K562 (cell line): Measurements from ENCODE around the gene ARL11. TPM values are rescaled to one million over a fixed set of nuclear protein-coding genes. Genes with fewer than 3 reads are reported as not detected.

Experiments
- ATAC-seq: fragments of 200-7000 bp; cut with Tn5 transposase; 3 replicates; pipeline ENCODE4 v1.9.1; 2020; ENCODE audit warnings: moderate library complexity
- BruUV-seq: library from RNA; stranded (reverse); fragments of 400-500 nt; replicated peaks from 2 replicates; lab custom pipeline; 2021; lab: Mats Ljungman, UMichigan
- CTCF ChIA-PET: fragments of 300-600 bp; formaldehyde crosslinking; extraction: SDS; loops from one replicate; lab custom pipeline; 2021; ENCODE audit warnings: low intra/inter-chr PET ratio; lab: Yijun Ruan, JAX
- POLR2A ChIA-PET: fragments of 300-600, 350-650 bp; sonication (Branson Sonifier 250); formaldehyde crosslinking; extraction: SDS; loops from one replicate; lab custom pipeline; 2021; ENCODE audit warnings: antibody characterized with exemption, inconsistent platforms; lab: Yijun Ruan, JAX
- DNase-seq, 4 experiments: peaks; one replicate each; pipeline versions ENCODE4 v3.0.0 to v3.0.0-alpha.2; 2011 to 2018; ENCODE audit warnings: low spot score in 3 of 4, mixed read lengths in 3 of 4; ENCODE audit errors: extremely low read depth in 1 of 4
- FAIRE-seq: peaks from 2 replicates; lab custom pipeline; 2011; peaks lifted over from hg19 to GRCh38; lab: Jason Lieb, UNC
- H2AFZ ChIP-seq: 2 replicates; pipeline ENCODE4 v1.6.0; 2011; ENCODE audit warnings: low read depth, low read length, control low read depth, inconsistent platforms
- H3K27ac ChIP-seq: fragments of 200-600 bp; 3 replicates; pipeline ENCODE4 v1.8.0; 2011; ENCODE audit warnings: low read depth, mild to moderate bottlenecking, control low read depth, inconsistent platforms, low read length, moderate library complexity, mixed read lengths; ENCODE audit errors: extremely low read depth
- H3K27me3 ChIP-seq, 2 experiments: fragments of 300-600 bp in 1 of 2; 2 replicates in 1 of 2; 3 replicates in 1 of 2; pipeline versions ENCODE4 v1.6.0 to v1.8.0; 2011; ENCODE audit warnings: inconsistent platforms in 2 of 2, low read length in 2 of 2, mild to moderate bottlenecking in 1 of 2, mixed read lengths in 1 of 2, moderate library complexity in 1 of 2; ENCODE audit not compliant: control insufficient read depth in 2 of 2, insufficient read depth in 2 of 2
- H3K36me3 ChIP-seq: fragments of 300-600 bp; 3 replicates; pipeline ENCODE4 v1.8.0; 2011; ENCODE audit warnings: mild to moderate bottlenecking, low read length, inconsistent platforms; ENCODE audit not compliant: control insufficient read depth, insufficient read depth
- H3K4me1 ChIP-seq, 2 experiments: fragments of 200-600 bp in 1 of 2; replicated peaks in 1 of 2; 2 replicates in 1 of 2; 3 replicates in 1 of 2; pipeline versions ENCODE4 v1.5.1 to v1.8.0; 2011; ENCODE audit warnings: inconsistent platforms in 2 of 2, low read length in 2 of 2, mild to moderate bottlenecking in 1 of 2, mixed read lengths in 1 of 2, moderate library complexity in 1 of 2; ENCODE audit not compliant: control insufficient read depth in 2 of 2, insufficient read depth in 2 of 2
- H3K4me2 ChIP-seq: 2 replicates; pipeline ENCODE4 v1.6.1; 2011; ENCODE audit warnings: low read length, control low read depth, inconsistent platforms, mixed read lengths; ENCODE audit not compliant: insufficient read depth
- H3K4me3 ChIP-seq: fragments of 200-600 bp; sonication (generic), shearing (Covaris generic); 2 replicates; pipeline ENCODE4 v1.5.1; 2016; ENCODE audit warnings: control low read depth, inconsistent platforms
- H3K79me2 ChIP-seq: fragments of 200-600 bp; 3 replicates; pipeline ENCODE4 v1.8.0; 2011; ENCODE audit warnings: low read length, inconsistent platforms; ENCODE audit not compliant: control insufficient read depth, insufficient read depth
- H3K9ac ChIP-seq, 2 experiments: 2 replicates each; pipeline versions ENCODE4 v1.6.0 to v1.6.1; 2011; ENCODE audit warnings: low read depth in 2 of 2, low read length in 2 of 2, control low read depth in 1 of 2, inconsistent platforms in 1 of 2, mild to moderate bottlenecking in 1 of 2, mixed read lengths in 1 of 2; ENCODE audit not compliant: insufficient read depth in 1 of 2
- H3K9me1 ChIP-seq: one replicate; pipeline ENCODE4 v1.6.0; 2011; ENCODE audit warnings: inconsistent platforms, mild to moderate bottlenecking, low read length, moderate library complexity; ENCODE audit not compliant: control insufficient read depth, insufficient read depth
- H3K9me3 ChIP-seq: replicated peaks from 2 replicates; pipeline ENCODE4 v1.5.1; 2011; ENCODE audit warnings: low read depth, low read length, inconsistent platforms; ENCODE audit not compliant: control insufficient read depth, insufficient read depth
- H4K20me1 ChIP-seq: replicated peaks from 2 replicates; pipeline ENCODE4 v1.6.1; 2011; ENCODE audit warnings: low read length, inconsistent platforms, mixed read lengths; ENCODE audit not compliant: control insufficient read depth, insufficient read depth
- ATF1 ChIP-seq, 2 experiments: fragments of 450-650 bp in 1 of 2; IDR thresholded peaks; 2 replicates each; pipeline ENCODE4 v1.6.1; 2016; ENCODE audit warnings: missing compliant biosample characterization in 1 of 2, missing genetic modification characterization in 1 of 2
- EZH2 ChIP-seq: IDR thresholded peaks from 2 replicates; pipeline ENCODE4 v1.6.1; 2012; ENCODE audit warnings: low read depth, mild to moderate bottlenecking, inconsistent platforms, low read length, borderline replicate concordance
- MEF2D ChIP-seq: conservative IDR thresholded peaks from 2 replicates; pipeline ENCODE4 v1.6.1; 2016; ENCODE audit warnings: low read depth, missing genetic modification characterization, missing compliant biosample characterization
- ZNF57 ChIP-seq: fragments of 450-650 bp; formaldehyde crosslinking; IDR thresholded peaks from 2 replicates; pipeline ENCODE4 v1.4.0; 2020; ENCODE audit warnings: mild to moderate bottlenecking, moderate library complexity
- WGBS: fragments of 100-300 bp; shearing (Covaris generic); methylation state at CpG from one replicate; pipeline ENCODE4 v1.1.6; 2016; ENCODE audit warnings: low coverage, mixed read lengths; ENCODE audit not compliant: insufficient coverage; ENCODE audit errors: missing lambda C conversion rate; 5-methylcytosine and 5-hydroxymethylcytosine counted together
- in situ Hi-C: fragments of 300-500 bp; cut with MboI; formaldehyde crosslinking; loops from 4 replicates; pipeline ENCODE4 v1.15.0; 2018; ENCODE audit warnings: inconsistent platforms, mixed read lengths
- intact Hi-C: fragments of 100-400 bp; cut with micrococcal nuclease; formaldehyde crosslinking; loops from 2 replicates; pipeline ENCODE4 v1.14.2; 2022
- polyA plus RNA-seq, 8 experiments: library from polyadenylated mRNA; depleted of rRNA in 4 of 8; stranded (reverse) in 5 of 8; unstranded in 3 of 8; fragments of >200 nt; fragmentation: Nextera tagmentation in 2 of 8; fragmentation: Illumina TruSeq in 1 of 8; extraction: Ambion mirVana in 2 of 8; extraction: Trizol in 1 of 8; gene quantifications; 2 replicates each; pipeline versions ENCODE4 v1.2.1 to v1.2.3, GENCODE V29; 2011 to 2014; ENCODE audit warnings: inconsistent platforms in 1 of 8, missing spikeins in 1 of 8
- total RNA-seq, 7 experiments: library from RNA; depleted of rRNA in 6 of 7; stranded (reverse); fragments of >200 nt in 6 of 7; fragmentation: Illumina TruSeq in 2 of 7; extraction: Trizol in 2 of 7; gene quantifications; 2 replicates each; pipeline versions ENCODE4 v1.2.1 to v1.2.3, GENCODE V29; 2011 to 2021; ENCODE audit warnings: low replicate concordance in 1 of 7

The ARL11 gene
- total and polyA plus RNA-seq, 9 of the 15 experiments (the other 6 are each of a cell fraction or from before 2014, with no cell fraction given), result 0.18 to 0.87 (median 0.45) TPM

DNA sequence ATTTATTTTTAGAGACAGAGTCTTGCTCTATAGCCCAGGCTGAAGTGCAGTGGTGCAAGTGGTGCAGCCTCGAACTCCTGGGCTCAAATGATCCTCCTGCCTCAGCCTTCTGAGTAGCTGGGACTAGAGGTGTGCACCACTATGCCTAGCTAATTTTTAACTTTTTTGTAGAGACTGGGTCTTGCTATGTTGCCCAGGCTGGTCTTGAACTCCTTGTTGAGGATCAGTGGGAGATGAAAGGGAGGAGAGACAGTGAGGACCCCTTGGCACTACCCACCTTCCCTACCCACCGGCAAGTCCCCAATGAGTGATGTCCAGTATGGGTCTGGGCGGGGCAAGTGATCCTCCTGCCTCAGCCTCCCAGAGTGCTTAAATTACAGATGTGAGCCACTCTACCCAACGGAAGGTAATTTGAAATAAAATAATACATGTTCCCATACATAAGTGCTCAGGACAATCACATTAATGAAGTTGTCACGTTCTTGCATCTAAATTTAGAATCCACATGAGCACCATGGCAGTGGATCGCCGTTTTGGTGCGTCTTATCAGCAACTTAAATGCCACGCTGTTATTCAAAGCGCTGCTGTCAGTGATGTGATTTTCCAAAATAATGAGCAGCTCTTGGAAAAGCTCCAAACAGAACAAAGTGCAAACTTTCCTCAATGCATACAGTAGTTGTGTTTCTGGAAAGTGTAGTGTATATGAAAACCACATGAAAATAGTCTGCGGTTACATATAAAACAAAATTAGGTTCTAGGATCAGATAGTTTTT lies 5.9 kb upstream of the ARL11 start:
- ChIA-PET POLR2A (interaction anchor here (0.6 kb wide), 1 partner anchor 38 kb away, joined by 3 read pairs; no protein-coding TSS in a partner anchor), CTCF (no interaction called here)
- H3K79me2 ChIP-seq, result no peaks in the 10 kb centered on the region
- 11% methylated on average over 10 of the region's 11 CpGs for WGBS
- H3K9me3 ChIP-seq, result no peaks in the 10 kb centered on the region
- peak; percentile 80 for TF ChIP-seq MEF2D (tag)
- TF ChIP-seq ATF1 (CRISPR knock-in tag; IDR thresholded peaks at IDR 0.05), result no peak
- TF ChIP-seq ATF1 (tag; IDR thresholded peaks at IDR 0.05), result no peak
- DNase-seq (no peak), ATAC-seq (no peak), FAIRE-seq (no peak)
- in situ Hi-C loops (no loop called here), intact Hi-C loops (no loop called here)
- no peaks in the 10 kb centered on the region for H3K27me3 ChIP-seq
- H3K27ac ChIP-seq, result no peak overlapping the region
- no TSS peak for BruUV-seq
- H3K9me1 ChIP-seq, result no peaks in the 10 kb centered on the region
- H3K9ac ChIP-seq, result no peak overlapping the region
- H2AFZ ChIP-seq, result no peak overlapping the region
- no peak overlapping the region for H3K4me2 ChIP-seq
- H4K20me1 ChIP-seq, result no peaks in the 10 kb centered on the region
- H3K4me3 ChIP-seq, result no peak overlapping the region
- H3K36me3 ChIP-seq, result no peaks in the 10 kb centered on the region
- peaks cover 0 to 11% of the 10 kb centered on the region in 2 experiments; a peak in 2 of 5 replicates for H3K4me1 ChIP-seq

DNA sequence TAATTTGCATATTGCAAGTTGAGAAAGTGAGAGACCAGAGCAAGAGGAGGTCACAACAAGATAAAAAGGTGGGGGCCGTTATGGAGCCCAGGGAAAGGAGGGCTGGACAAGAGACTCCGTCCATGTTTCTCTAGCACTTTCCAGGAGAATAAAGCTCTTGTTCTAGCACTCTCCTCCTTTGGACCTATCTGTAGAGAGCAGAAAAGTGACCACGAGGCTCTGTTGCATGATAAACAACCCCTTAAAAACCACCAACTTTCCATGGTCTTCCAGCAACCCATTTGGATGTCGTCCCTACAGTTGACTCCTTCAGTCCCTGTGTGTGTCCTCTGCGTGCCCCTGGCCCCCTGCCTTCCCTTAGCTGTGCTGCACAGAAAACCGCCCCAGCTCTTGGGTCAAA lies 4.1 kb upstream of the ARL11 start:
- no peaks in the 10 kb centered on the region for H4K20me1 ChIP-seq
- H2AFZ ChIP-seq, result peak overlapping the region; percentile 53; the same call in 1 of the 2 replicates
- H3K79me2 ChIP-seq, result no peaks in the 10 kb centered on the region
- H3K27me3 ChIP-seq, result no peaks in the 10 kb centered on the region
- no peak overlapping the region for H3K4me3 ChIP-seq
- 7% methylated on average over 5 of the region's 6 CpGs for WGBS
- CTCF ChIA-PET, result no interaction called here
- intact Hi-C loops, result no loop called here
- H3K9me1 ChIP-seq, result no peaks in the 10 kb centered on the region
- BruUV-seq, result no TSS peak
- no peak overlapping the region for H3K9ac ChIP-seq
- no peak overlapping the region for H3K4me2 ChIP-seq
- H3K9me3 ChIP-seq, result no peaks in the 10 kb centered on the region
- POLR2A ChIA-PET, result interaction anchor here (0.7 kb wide), 1 partner anchor 350 kb away, joined by 3 read pairs; no protein-coding TSS in a partner anchor
- no peaks in the 10 kb centered on the region for H3K36me3 ChIP-seq
- DNase-seq, result no peak
- no peak overlapping the region for H3K27ac ChIP-seq
- no peak for FAIRE-seq
- peaks cover 0 to 19% of the 10 kb centered on the region in 2 experiments; a peak in 4 of 5 replicates for H3K4me1 ChIP-seq
- ATAC-seq, result no peak
- in situ Hi-C loops, result no loop called here
- no peak for TF ChIP-seq EZH2
- no peak for TF ChIP-seq ZNF57
